ENCODE measurements around the gene INTS4.

DNA sequence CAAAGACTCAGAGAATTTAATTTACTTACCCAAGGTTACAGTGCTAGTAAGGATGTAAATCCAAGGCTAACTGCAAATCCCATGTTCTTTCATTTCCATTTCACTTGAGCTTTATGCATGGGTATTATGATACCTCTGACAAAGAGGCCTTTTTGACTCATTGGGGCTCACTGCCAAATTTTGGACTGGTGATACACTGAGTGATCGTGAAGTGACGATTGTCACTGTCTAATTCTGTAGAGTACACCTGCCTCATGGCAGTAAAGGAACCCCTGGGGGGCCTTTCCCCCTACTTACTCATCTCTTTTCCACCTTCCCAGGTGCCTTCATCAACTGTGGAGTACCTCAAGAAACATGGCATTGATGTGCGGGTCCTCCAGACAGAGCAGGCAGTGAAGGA, 122.6 kb downstream of the INTS4 start:
- TF ChIP-seq CTCF (IDR thresholded peaks at IDR 0.05): no peak
- no peak for TF ChIP-seq POLR2A (IDR thresholded peaks at IDR 0.05)

Data from adrenal gland (tissue), 5 donors.